Tibial artery (tissue), 4 donors: ENCODE measurements around the gene TRMT10C.

Source experiments
- DNase-seq, 2 donors: peaks; one replicate each; pipeline ENCODE4 v3.0.0-alpha.2; 2019
- H3K27ac ChIP-seq, 2 donors: fragments of 200-600 bp; sonication (generic) in 1 of 2; 1 replicate in 1 of 2; 2 replicates in 1 of 2; pipeline ENCODE4 v1.5.1; 2018 to 2019; ENCODE audit warnings: mild to moderate bottlenecking in 1 of 2
- H3K27me3 ChIP-seq, 2 donors: fragments of 200-600 bp; sonication (generic) in 1 of 2; one replicate each; pipeline versions ENCODE4 v1.5.1 to v1.6.0; 2016 to 2019
- H3K36me3 ChIP-seq, 3 donors: fragments of 200-600 bp; sonication (generic) in 2 of 3; one replicate each; pipeline ENCODE4 v1.5.1; 2016 to 2019; ENCODE audit warnings: mild to moderate bottlenecking in 2 of 3
- H3K4me1 ChIP-seq, 4 donors: fragments of 200-600 bp; sonication (generic) in 2 of 4; 1 replicate in 3 of 4; 2 replicates in 1 of 4; pipeline ENCODE4 v1.5.1; 2016 to 2019
- H3K4me3 ChIP-seq, 2 donors: fragments of 200-600 bp; sonication (generic) in 1 of 2; 1 replicate in 1 of 2; 2 replicates in 1 of 2; pipeline ENCODE4 v1.5.1; 2018 to 2019; ENCODE audit warnings: mild to moderate bottlenecking in 2 of 2
- H3K9me3 ChIP-seq, 3 donors: fragments of 200-600 bp; sonication (generic) in 1 of 3; one replicate each; pipeline ENCODE4 v1.5.1; 2016 to 2019
- CTCF ChIP-seq, 2 experiments: fragments of 200-600 bp in 1 of 2; fragments of 450-650 bp in 1 of 2; IDR thresholded peaks; one replicate each; pipeline ENCODE4 v1.5.1; 2017 to 2019; ENCODE audit warnings: antibody characterized with exemption in 2 of 2, mild to moderate bottlenecking in 1 of 2, moderate library complexity in 1 of 2
- intact Hi-C: fragments of 100-400 bp; cut with DNase I; formaldehyde crosslinking; loops from one replicate; pipeline ENCODE4 v1.15.0; 2023; ENCODE audit warnings: low total_unique reads

Gene TRMT10C

DNA sequence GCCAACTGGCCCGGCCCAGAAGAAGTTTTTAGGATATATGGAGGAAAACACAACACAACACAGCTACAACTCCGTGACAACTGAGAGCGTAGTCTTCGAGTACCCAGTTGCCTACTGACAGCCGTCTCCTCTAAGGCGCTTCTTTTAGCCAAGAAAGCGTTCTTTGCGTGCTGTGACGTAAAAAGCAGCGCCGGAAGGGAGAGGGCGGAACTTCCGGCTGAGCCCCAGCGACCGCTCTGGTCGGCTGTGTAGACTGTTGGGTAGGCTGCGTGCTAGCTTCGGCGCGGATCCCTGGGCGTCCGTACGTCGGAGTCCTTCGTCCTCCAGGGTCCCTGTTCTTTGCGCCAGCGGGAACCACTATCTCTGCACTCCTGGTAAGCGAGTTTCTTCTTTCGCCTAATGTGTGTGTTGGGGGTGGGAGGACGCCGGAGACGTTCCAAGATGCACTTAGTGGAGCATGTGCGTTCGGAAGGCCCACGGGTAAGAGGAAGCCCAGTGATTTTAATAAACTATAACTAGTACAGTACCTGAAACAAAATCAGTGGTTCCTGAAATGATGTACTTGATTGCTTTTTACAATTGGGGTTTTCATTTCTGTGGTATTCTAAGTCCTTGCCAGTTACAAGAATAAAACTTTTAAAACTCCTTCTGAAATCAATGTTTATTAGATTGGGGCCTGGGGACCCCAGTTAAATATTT, at the start of gene TRMT10C:
TRMT10C (plus strand) TSS at position 239 of the 699 bp plus-strand sequence. CDS start 2,914 bp downstream, outside the sequence.
- peak within 1 kb of the TSS; percentile 92 to 94 for H3K27ac ChIP-seq
- intact Hi-C loops: no loop called here
- peak; percentile 82 to 93 for DNase-seq
- H3K4me1 ChIP-seq: peaks cover 0 to 14% (median 9%) of the 10 kb centered on the region in 4 donors
- H3K9me3 ChIP-seq: no peaks in the 10 kb centered on the region
- peak within 1 kb of the TSS; percentile 76 to 92 for H3K4me3 ChIP-seq
- TF ChIP-seq CTCF (IDR thresholded peaks at IDR 0.05): no peak
- H3K27me3 ChIP-seq: peaks cover 0 to 6% of the 10 kb centered on the region in 2 donors
- peaks cover 13 to 23% (median 17%) of the 10 kb centered on the region in 3 donors for H3K36me3 ChIP-seq

- no peaks in the 10 kb centered on the region for H3K9me3 ChIP-seq
- TF ChIP-seq CTCF (IDR thresholded peaks at IDR 0.05): no peak
- H3K4me1 ChIP-seq: peaks cover 0 to 10% (median 5%) of the 10 kb centered on the region in 4 donors
- peak overlapping the region; percentile 92 to 95 for H3K27ac ChIP-seq
- H3K27me3 ChIP-seq: no peaks in the 10 kb centered on the region
- DNase-seq: no peak
- H3K4me3 ChIP-seq: peak overlapping the region; percentile 81 to 97
- intact Hi-C loops: loop anchor here (5.0 kb wide), 1 partner anchor 60 kb away; the partner anchor contains the start of gene PCNP
- no peaks in the 10 kb centered on the region for H3K36me3 ChIP-seq
Measured at GRCh38 chr3:101512396-101512645, 49.3 kb upstream of the TRMT10C start.

DNA sequence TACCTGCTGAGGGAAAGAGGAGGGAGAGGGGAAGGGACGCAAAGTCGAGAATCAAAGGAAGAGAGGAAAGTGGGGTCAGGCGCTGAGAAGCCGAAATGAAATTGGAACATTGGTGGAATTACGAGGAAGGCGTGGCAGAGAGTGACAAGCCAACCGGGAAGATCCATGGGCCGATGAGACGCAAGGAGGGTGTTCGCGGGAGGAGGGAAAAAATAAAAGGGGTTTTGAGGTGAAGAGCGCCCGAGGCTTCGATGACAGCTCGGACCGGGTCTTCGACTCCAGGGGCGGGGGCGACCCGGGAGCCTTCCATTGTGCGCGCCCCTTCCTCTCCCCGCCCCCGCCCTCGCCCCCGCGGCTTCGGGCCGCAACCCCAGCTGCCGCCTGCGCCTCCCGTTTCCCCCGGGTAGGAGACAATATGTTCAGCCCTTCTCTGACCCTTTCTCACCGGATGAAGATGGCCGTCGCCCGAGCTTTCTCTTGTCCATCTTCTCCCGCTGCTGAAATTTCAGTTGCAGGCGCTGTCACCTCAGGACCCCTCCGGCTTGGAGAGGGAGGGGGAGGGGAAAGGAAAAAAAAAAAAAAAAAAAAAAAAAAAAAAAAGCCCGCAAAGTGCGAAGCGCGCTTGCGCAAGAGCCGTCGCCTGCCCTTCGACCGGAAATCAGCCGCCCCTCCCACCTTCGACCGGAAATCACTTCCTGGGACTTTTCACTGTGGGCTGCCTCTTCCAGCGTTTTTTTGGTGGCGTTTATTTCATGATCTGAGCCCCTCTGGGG, 48.8 kb upstream of the TRMT10C start, which contains the start of gene SENP7:
SENP7 (minus strand) TSS at position 567 of the 773 bp plus-strand sequence; CDS start at position 485, 82 bp downstream.
- H3K27me3 ChIP-seq: no peaks in the 10 kb centered on the region
- peak within 1 kb of the TSS; percentile 81 to 97 for H3K4me3 ChIP-seq
- no peaks in the 10 kb centered on the region for H3K9me3 ChIP-seq
- intact Hi-C loops: loop anchor here (5.0 kb wide), 1 partner anchor 59 kb away; the partner anchor contains the start of gene PCNP
- TF ChIP-seq CTCF (IDR thresholded peaks at IDR 0.05): no peak
- DNase-seq: peak; percentile 85 to 91
- H3K36me3 ChIP-seq: no peaks in the 10 kb centered on the region
- H3K27ac ChIP-seq: peak within 1 kb of the TSS; percentile 92 to 95
- H3K4me1 ChIP-seq: peaks cover 0 to 10% (median 5%) of the 10 kb centered on the region in 4 donors

- no peak for TF ChIP-seq CTCF (IDR thresholded peaks at IDR 0.05)
Measured at GRCh38 chr3:101513419-101513986, 48.2 kb upstream of the TRMT10C start.

GRCh38 chr3:101518421-101518871, 43.2 kb upstream of the TRMT10C start:
- no peak overlapping the region for H3K27ac ChIP-seq
- no peaks in the 10 kb centered on the region for H3K36me3 ChIP-seq
- H3K9me3 ChIP-seq: no peaks in the 10 kb centered on the region
- intact Hi-C loops: no loop called here
- no peak for DNase-seq
- no peak overlapping the region for H3K4me3 ChIP-seq
- TF ChIP-seq CTCF (IDR thresholded peaks at IDR 0.05): no peak
- no peaks in the 10 kb centered on the region for H3K4me1 ChIP-seq
- H3K27me3 ChIP-seq: peaks cover 0 to 6% of the 10 kb centered on the region in 2 donors

More at GRCh38 chr3:101513419-101513986, 48.2 kb upstream of the TRMT10C start:
- no peak for DNase-seq
- peak overlapping the region; percentile 81 to 97 for H3K4me3 ChIP-seq
- H3K36me3 ChIP-seq: no peaks in the 10 kb centered on the region
- intact Hi-C loops: loop anchor here (5.0 kb wide), 1 partner anchor 59 kb away; the partner anchor contains the start of gene PCNP
- H3K9me3 ChIP-seq: no peaks in the 10 kb centered on the region
- peaks cover 0 to 10% (median 5%) of the 10 kb centered on the region in 4 donors for H3K4me1 ChIP-seq
- H3K27ac ChIP-seq: peak overlapping the region; percentile 92 to 95
- H3K27me3 ChIP-seq: peaks cover 0 to 4% of the 10 kb centered on the region in 2 donors
